Effector memory CD4-positive, alpha-beta T cell (primary cell): ENCODE results near the gene KLHDC8B.

Experiments used
- DNase-seq, 3 donors: peaks; one replicate each; pipeline ENCODE4 v3.0.0-alpha.2; 2020
- H3K27ac ChIP-seq: 2 replicates; pipeline ENCODE4 v1.7.0; 2013; ENCODE audit warnings: mild to moderate bottlenecking, low read length, moderate library complexity; ENCODE audit not compliant: insufficient read depth, poor library complexity, severe bottlenecking
- H3K27me3 ChIP-seq: replicated peaks from 2 replicates; pipeline ENCODE4 v1.7.0; 2013; ENCODE audit warnings: mild to moderate bottlenecking, low read length; ENCODE audit not compliant: insufficient read depth, control insufficient read depth, poor library complexity, severe bottlenecking
- H3K36me3 ChIP-seq: 2 replicates; pipeline ENCODE4 v1.7.0; 2013; ENCODE audit warnings: mild to moderate bottlenecking, low read length, moderate library complexity; ENCODE audit not compliant: control insufficient read depth, insufficient read depth
- H3K4me1 ChIP-seq: 2 replicates; pipeline ENCODE4 v1.7.0; 2013; ENCODE audit warnings: low read length, mild to moderate bottlenecking; ENCODE audit not compliant: control insufficient read depth, insufficient read depth, poor library complexity, severe bottlenecking
- H3K4me3 ChIP-seq: 2 replicates; pipeline ENCODE4 v1.7.0; 2013; ENCODE audit warnings: low read length, low read depth, mild to moderate bottlenecking; ENCODE audit not compliant: insufficient read depth, poor library complexity, severe bottlenecking
- H3K9me3 ChIP-seq: 2 replicates; pipeline ENCODE4 v1.7.0; 2013; ENCODE audit warnings: mild to moderate bottlenecking, low read length, moderate library complexity; ENCODE audit not compliant: control insufficient read depth
- total RNA-seq, 3 donors: gene quantifications; one replicate each; lab custom pipeline; 2026; lab: John Stamatoyannopoulos, UW

KLHDC8B gene
- total RNA-seq: 0.52 to 1.2 (median 0.96) reads per million in 3 donors

DNA sequence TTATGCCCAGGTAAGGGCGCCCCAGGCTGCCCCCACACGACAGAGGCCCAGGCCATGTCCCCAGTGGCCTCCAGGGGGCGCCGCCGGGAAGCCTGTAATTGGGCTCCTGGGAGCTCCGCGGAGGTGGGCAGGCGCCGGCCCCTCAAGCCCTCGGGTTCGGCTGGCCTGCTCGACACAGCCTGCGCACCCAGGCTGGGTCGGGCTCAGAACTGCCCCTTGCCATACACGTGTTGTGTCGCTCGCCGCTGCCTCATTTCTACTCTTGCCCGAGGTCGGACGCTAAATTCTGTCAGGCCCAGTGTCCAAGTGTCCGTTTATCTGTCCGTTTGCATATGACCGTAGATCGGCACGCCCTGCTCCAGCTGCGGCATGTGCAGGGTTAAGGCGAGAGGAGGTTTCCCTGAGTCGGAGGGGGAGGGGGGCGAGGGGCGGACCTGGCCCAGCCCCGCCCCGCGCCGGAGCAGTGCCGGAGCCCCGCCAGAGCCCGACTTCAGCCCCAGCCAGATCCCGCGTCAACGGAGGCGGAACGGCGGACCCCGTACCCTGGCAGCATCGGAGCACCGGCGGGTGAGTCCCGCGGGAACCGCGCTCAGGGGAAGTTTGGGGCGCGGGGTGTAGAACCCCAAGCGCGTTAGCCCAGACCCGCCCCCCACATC lies at the start of gene KLHDC8B:
TSS of gene KLHDC8B (plus strand) at position 480 of the 656 bp plus-strand sequence. CDS start 1,172 bp downstream, outside the sequence.
- peak; percentile 60 to 71 (median 63) for DNase-seq
- Histone ChIP-seq H3K4me3 (peak within 1 kb of the TSS; percentile 82), H3K36me3 (no peaks in the 10 kb centered on the region), H3K9me3 (no peaks in the 10 kb centered on the region), H3K27me3 (no peaks in the 10 kb centered on the region), H3K27ac (no peak within 1 kb of the TSS), H3K4me1 (peaks cover 17% of the 10 kb centered on the region)

DNA sequence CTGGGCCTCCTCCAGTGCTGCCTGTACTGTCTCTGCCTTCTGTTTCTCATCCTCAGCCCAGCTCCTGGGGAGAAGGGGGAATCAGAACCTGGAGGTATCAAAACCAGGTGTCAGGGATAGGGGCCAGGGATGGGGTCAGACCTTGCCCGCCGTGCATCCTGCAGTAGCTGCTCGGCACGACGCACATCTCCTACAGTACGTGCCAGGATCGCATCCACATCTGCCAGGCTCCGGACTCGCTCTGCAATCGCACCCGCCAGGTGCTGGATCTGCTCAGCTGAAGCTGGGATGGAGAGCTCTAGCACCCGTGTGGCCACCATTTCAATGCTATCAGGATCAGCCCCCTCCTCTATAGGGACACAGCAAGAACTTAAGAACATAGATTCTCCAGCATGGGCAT lies 49.4 kb upstream of the KLHDC8B start:
- DNase-seq: no peak
- Histone ChIP-seq H3K36me3 (peaks cover 18% of the 10 kb centered on the region), H3K4me1 (peaks cover 23% of the 10 kb centered on the region), H3K27me3 (no peaks in the 10 kb centered on the region), H3K27ac (peak overlapping the region; percentile 90), H3K9me3 (no peaks in the 10 kb centered on the region), H3K4me3 (no peak overlapping the region)

GRCh38 chr3:49122451-49122850 lies 48.9 kb upstream of the KLHDC8B start:
- H3K36me3 ChIP-seq: peaks cover 14% of the 10 kb centered on the region
- DNase-seq: no peak
- peaks cover 23% of the 10 kb centered on the region for H3K4me1 ChIP-seq
- no peak overlapping the region for H3K4me3 ChIP-seq
- no peaks in the 10 kb centered on the region for H3K27me3 ChIP-seq
- H3K9me3 ChIP-seq: no peaks in the 10 kb centered on the region
- H3K27ac ChIP-seq: no peak overlapping the region

- Histone ChIP-seq H3K4me3 (no peak overlapping the region), H3K27me3 (no peaks in the 10 kb centered on the region), H3K27ac (no peak overlapping the region), H3K36me3 (peaks cover 8% of the 10 kb centered on the region), H3K4me1 (peaks cover 23% of the 10 kb centered on the region), H3K9me3 (no peaks in the 10 kb centered on the region)
- DNase-seq: no peak
Measured at GRCh38 chr3:49122886-49123545, 48.4 kb upstream of the KLHDC8B start.

DNA sequence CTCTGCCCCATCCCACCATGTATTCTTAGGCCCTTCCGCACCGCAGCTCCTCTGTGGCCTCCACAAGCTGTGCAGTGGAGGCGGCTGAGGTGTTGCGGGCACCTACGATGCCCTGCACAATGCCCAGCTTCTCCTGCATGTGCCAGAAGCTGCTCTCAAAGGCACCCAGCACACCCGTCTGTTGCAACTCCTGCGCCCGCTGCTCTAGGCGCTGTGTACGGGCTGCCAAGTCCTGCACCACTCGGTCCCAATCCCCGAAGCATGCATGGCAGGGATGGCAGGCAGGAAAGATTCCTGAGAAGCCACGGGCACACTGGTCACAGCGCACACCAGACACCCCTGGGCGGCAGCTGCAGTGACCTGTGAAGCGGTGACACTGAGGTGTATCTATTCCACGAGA lies 47.7 kb upstream of the KLHDC8B start:
- no peak overlapping the region for H3K27ac ChIP-seq
- no peak overlapping the region for H3K4me3 ChIP-seq
- H3K4me1 ChIP-seq: peaks cover 23% of the 10 kb centered on the region
- H3K36me3 ChIP-seq: peaks cover 4% of the 10 kb centered on the region
- DNase-seq: no peak
- H3K9me3 ChIP-seq: no peaks in the 10 kb centered on the region
- no peaks in the 10 kb centered on the region for H3K27me3 ChIP-seq

DNA sequence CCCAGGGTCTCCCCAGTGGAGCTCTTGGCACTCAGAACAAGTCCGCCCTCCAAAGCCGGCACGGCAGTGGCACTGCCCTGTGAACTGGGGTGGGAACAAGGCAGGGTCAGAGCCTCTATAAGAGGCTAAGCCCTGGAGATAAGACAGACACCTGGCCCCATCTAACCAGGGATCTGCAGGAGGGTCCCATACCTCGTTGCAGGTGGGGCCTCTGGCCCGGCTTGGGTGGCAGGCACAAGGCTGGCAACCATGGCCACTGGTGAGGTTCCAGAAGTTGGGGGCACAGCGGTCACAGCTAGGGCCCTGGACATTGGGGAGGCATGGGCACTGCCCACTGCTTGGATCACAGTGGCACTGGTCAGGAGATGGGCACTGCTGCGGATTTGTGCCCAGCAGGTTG lies 47.2 kb upstream of the KLHDC8B start:
- Histone ChIP-seq H3K36me3 (no peaks in the 10 kb centered on the region), H3K27ac (no peak overlapping the region)

GRCh38 chr3:49124991-49125670 lies 46.3 kb upstream of the KLHDC8B start:
- DNase-seq: no peak
- no peak overlapping the region for H3K4me3 ChIP-seq
- no peaks in the 10 kb centered on the region for H3K27me3 ChIP-seq
- H3K9me3 ChIP-seq: no peaks in the 10 kb centered on the region
- no peaks in the 10 kb centered on the region for H3K36me3 ChIP-seq
- H3K27ac ChIP-seq: no peak overlapping the region
- peaks cover 11% of the 10 kb centered on the region for H3K4me1 ChIP-seq

More for the DNA sequence above, 47.2 kb upstream of the KLHDC8B start:
- no peak for DNase-seq
- Histone ChIP-seq H3K9me3 (no peaks in the 10 kb centered on the region), H3K4me1 (peaks cover 20% of the 10 kb centered on the region), H3K27me3 (no peaks in the 10 kb centered on the region), H3K4me3 (no peak overlapping the region)

DNA sequence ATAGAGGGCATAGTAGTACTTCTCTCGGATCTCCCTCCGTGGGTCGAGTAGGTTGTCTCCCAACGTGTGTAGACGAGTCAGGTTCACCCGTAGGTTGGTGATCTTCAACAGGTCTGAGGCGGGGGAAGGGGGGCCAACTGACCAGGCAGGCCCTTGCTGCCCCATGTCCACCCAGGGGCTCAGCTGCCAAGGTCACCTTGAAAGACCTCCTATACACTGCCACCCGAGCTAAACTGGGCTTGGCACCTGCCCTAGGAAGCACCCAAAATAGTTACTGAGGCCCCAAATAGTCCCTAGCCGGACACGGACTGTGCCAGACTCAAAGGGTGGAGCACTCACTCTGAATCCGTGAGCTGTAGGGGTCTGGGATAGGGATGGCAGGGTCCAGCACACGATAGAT lies 40.4 kb upstream of the KLHDC8B start:
- no peak for DNase-seq
- no peak overlapping the region for H3K4me3 ChIP-seq

GRCh38 chr3:49131576-49131975 lies 39.8 kb upstream of the KLHDC8B start:
- no peaks in the 10 kb centered on the region for H3K4me1 ChIP-seq
- no peak overlapping the region for H3K4me3 ChIP-seq
- H3K36me3 ChIP-seq: no peaks in the 10 kb centered on the region
- H3K27ac ChIP-seq: no peak overlapping the region
- no peak for DNase-seq
- no peaks in the 10 kb centered on the region for H3K9me3 ChIP-seq
- H3K27me3 ChIP-seq: no peaks in the 10 kb centered on the region

More for the DNA sequence above, 40.4 kb upstream of the KLHDC8B start:
- H3K27me3 ChIP-seq: no peaks in the 10 kb centered on the region
- no peaks in the 10 kb centered on the region for H3K4me1 ChIP-seq
- no peaks in the 10 kb centered on the region for H3K36me3 ChIP-seq
- H3K9me3 ChIP-seq: no peaks in the 10 kb centered on the region
- H3K27ac ChIP-seq: no peak overlapping the region

DNA sequence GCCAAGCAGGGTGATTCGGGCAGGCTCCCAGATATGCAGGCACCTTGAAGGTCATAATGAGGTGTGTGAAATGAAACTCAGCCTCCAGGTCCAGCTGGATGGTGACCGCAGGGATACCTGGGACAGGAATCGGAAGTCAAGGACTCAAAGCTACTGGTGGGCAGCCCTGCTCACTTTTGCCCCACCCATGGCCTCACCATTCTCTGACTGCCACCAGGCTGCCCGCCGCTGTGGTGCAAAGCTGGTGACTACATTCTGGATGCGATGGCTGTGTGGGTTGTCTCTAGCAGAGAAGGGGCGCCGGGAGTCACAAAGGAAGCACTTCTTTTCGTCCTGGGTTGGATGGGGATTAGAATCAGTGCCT lies 39.3 kb upstream of the KLHDC8B start:
- no peaks in the 10 kb centered on the region for H3K9me3 ChIP-seq
- H3K4me1 ChIP-seq: no peaks in the 10 kb centered on the region
- no peak overlapping the region for H3K27ac ChIP-seq
- H3K36me3 ChIP-seq: no peaks in the 10 kb centered on the region
- no peak for DNase-seq
- no peaks in the 10 kb centered on the region for H3K27me3 ChIP-seq
- H3K4me3 ChIP-seq: no peak overlapping the region
